Thoracic aorta (tissue), 2 donors: ENCODE data around the gene PAX5. TPM values are rescaled to one million over a fixed set of nuclear protein-coding genes. Genes with fewer than 3 reads are reported as not detected.

Source experiments
- ATAC-seq: fragments of 150-250 bp; one replicate; pipeline ENCODE4 v1.8.0; 2017; ENCODE audit warnings: low read depth; ENCODE audit not compliant: insufficient number of reproducible peaks, low FRiP score
- DNase-seq: peaks from one replicate; pipeline ENCODE4 v3.0.0-alpha.2; 2020; ENCODE audit warnings: low spot score
- H3K27ac ChIP-seq, 2 donors: fragments of 200-600 bp; sonication (generic); 1 replicate in 1 of 2; 2 replicates in 1 of 2; pipeline ENCODE4 v1.5.1; 2016; ENCODE audit warnings: mild to moderate bottlenecking in 2 of 2, moderate library complexity in 2 of 2
- H3K27me3 ChIP-seq: fragments of 200-600 bp; sonication (generic); replicated peaks from 2 replicates; pipeline ENCODE4 v1.6.0; 2016; ENCODE audit warnings: mild to moderate bottlenecking; ENCODE audit not compliant: insufficient read depth
- H3K36me3 ChIP-seq: fragments of 200-600 bp; sonication (generic); one replicate; pipeline ENCODE4 v1.5.1; 2016
- H3K4me1 ChIP-seq, 2 donors: fragments of 200-600 bp; sonication (generic); 1 replicate in 1 of 2; 2 replicates in 1 of 2; pipeline versions ENCODE4 v1.5.1 to v1.6.0; 2016; ENCODE audit warnings: low read depth in 2 of 2, mild to moderate bottlenecking in 1 of 2; ENCODE audit not compliant: control insufficient read depth in 1 of 2
- H3K4me3 ChIP-seq: fragments of 200-600 bp; sonication (generic); 2 replicates; pipeline ENCODE4 v1.5.1; 2016; ENCODE audit warnings: mild to moderate bottlenecking
- H3K9me3 ChIP-seq: fragments of 200-600 bp; sonication (generic); 2 replicates; pipeline ENCODE4 v1.5.1; 2016
- total RNA-seq, 2 donors: library from RNA; depleted of rRNA; stranded (reverse); fragments of >200 nt; gene quantifications; one replicate each; pipeline versions ENCODE4 v1.1.0 to v1.2.3, GENCODE V29; 2016
- TF ChIP-seq, protein P1 (sequence below): fragments of 200-600 bp; sonication (generic); IDR thresholded peaks from one replicate; pipeline ENCODE4 v1.5.1; 2019; ENCODE audit warnings: antibody characterized with exemption

The PAX5 gene
- total RNA-seq, 2 donors from 2014 or later: 0.21 TPM; not detected in 1

DNA sequence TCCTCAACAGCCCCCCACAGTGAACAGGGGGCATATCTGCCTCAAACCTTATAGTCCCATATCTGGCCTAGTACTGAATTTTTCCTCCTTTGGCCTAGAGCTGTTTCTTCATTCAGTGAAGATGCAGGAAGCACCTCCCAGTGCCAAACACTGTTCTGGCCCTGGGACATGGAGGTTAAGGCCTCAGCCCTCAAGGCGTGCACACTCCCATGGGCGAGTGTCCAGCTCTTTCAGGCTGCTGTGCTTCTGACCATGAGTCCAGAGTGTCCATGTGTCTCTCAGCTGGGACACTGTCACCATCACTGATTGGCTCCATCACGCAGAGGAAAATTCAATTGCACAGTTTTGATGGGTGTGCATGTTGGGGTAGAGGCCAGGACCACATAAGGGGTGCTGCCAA, 151.5 kb downstream of the PAX5 start:
- H3K9me3 ChIP-seq: no peaks in the 10 kb centered on the region
- no peak overlapping the region for H3K27ac ChIP-seq
- no peaks in the 10 kb centered on the region for H3K27me3 ChIP-seq
- H3K4me1 ChIP-seq: no peaks in the 10 kb centered on the region
- ATAC-seq (no peak), DNase-seq (no peak)
- no peak overlapping the region for H3K4me3 ChIP-seq
- TF ChIP-seq, protein P1, sequence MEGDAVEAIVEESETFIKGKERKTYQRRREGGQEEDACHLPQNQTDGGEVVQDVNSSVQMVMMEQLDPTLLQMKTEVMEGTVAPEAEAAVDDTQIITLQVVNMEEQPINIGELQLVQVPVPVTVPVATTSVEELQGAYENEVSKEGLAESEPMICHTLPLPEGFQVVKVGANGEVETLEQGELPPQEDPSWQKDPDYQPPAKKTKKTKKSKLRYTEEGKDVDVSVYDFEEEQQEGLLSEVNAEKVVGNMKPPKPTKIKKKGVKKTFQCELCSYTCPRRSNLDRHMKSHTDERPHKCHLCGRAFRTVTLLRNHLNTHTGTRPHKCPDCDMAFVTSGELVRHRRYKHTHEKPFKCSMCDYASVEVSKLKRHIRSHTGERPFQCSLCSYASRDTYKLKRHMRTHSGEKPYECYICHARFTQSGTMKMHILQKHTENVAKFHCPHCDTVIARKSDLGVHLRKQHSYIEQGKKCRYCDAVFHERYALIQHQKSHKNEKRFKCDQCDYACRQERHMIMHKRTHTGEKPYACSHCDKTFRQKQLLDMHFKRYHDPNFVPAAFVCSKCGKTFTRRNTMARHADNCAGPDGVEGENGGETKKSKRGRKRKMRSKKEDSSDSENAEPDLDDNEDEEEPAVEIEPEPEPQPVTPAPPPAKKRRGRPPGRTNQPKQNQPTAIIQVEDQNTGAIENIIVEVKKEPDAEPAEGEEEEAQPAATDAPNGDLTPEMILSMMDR: no peak
- H3K36me3 ChIP-seq: no peaks in the 10 kb centered on the region

DNA sequence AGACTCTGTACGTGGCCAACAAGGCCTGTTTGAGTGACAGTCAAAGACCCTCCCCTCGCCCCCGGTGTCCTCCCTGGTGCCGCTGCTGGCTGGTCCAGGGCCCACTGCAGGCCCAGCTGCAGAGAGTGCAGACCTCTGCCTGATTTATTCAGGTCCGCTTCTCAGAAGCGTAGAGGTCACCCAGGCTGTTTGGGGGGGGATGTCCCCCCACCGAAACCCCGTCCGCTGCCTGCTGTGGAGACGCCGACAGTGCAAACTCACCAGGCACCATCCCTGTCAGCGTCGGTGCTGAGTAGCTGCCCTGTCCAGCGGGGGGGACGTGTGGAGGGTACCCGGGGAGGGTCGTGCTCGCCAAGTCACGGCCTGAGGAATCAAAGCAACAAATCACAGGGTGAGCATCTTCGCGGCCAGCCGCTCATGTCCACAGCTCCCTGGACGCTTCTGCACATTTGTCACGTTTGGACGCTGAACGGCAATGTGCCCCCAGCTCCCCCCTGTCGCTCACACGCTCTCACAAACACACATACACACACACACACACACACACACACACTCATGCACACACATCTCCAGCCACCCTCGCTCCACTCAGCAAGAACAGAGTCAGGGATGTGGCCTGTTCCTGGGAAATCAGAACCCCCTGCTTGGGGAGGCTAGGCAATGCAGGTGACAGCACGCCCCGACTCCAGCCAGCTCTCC, 152.2 kb downstream of the PAX5 start:
- no peaks in the 10 kb centered on the region for H3K27me3 ChIP-seq
- no peaks in the 10 kb centered on the region for H3K36me3 ChIP-seq
- DNase-seq: no peak
- no peak overlapping the region for H3K4me3 ChIP-seq
- no peak for ATAC-seq
- TF ChIP-seq, protein P1: no peak
- no peak overlapping the region for H3K27ac ChIP-seq
- no peaks in the 10 kb centered on the region for H3K4me1 ChIP-seq
- H3K9me3 ChIP-seq: no peaks in the 10 kb centered on the region

DNA sequence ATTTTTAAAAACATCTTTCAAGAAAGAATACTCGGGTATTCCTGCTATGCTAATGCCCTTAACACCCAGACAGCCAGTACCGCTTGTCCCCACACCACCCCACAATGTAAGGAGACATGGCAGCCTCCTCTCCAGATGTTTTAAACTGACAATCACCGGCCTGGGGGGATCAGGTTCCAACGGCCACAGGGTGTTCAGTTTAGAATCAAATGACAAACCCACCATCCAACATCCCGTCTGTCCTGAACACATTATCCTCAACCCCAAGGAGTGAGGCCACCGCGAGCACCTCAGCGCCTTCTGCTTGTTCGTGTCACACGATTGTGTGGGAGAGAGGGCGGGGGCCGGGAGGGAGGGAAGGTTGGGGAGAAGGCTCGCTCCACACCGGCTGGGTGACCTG, 152.8 kb downstream of the PAX5 start:
- Histone ChIP-seq H3K4me3 (no peak overlapping the region), H3K27me3 (no peaks in the 10 kb centered on the region), H3K4me1 (no peaks in the 10 kb centered on the region), H3K36me3 (no peaks in the 10 kb centered on the region), H3K9me3 (no peaks in the 10 kb centered on the region), H3K27ac (no peak overlapping the region)
- no peak for ATAC-seq
- TF ChIP-seq, protein P1: no peak
- no peak for DNase-seq

DNA sequence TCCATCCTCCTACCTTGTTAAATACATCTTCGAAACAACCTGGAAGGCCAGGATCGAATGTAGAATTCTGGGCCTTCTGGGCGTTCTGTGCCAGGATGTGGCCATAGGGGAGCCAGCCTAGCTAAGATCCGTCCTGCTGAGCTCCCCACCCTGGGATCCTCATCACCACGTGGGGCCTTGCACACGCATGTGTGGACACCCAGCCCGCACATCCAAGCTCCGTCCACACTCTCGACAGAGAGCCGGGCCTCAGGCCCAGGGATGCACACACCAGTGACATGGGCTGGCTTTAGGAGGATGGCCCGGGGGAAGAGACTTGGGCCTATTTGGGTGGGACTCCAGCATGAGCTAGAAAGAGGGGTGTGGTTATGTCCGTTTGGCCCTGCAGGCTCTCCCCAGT, 154.0 kb downstream of the PAX5 start:
- ATAC-seq: no peak
- TF ChIP-seq, protein P1: no peak
- Histone ChIP-seq H3K4me1 (no peaks in the 10 kb centered on the region), H3K27ac (no peak overlapping the region), H3K27me3 (no peaks in the 10 kb centered on the region), H3K9me3 (no peaks in the 10 kb centered on the region), H3K36me3 (no peaks in the 10 kb centered on the region), H3K4me3 (no peak overlapping the region)
- DNase-seq: no peak

DNA sequence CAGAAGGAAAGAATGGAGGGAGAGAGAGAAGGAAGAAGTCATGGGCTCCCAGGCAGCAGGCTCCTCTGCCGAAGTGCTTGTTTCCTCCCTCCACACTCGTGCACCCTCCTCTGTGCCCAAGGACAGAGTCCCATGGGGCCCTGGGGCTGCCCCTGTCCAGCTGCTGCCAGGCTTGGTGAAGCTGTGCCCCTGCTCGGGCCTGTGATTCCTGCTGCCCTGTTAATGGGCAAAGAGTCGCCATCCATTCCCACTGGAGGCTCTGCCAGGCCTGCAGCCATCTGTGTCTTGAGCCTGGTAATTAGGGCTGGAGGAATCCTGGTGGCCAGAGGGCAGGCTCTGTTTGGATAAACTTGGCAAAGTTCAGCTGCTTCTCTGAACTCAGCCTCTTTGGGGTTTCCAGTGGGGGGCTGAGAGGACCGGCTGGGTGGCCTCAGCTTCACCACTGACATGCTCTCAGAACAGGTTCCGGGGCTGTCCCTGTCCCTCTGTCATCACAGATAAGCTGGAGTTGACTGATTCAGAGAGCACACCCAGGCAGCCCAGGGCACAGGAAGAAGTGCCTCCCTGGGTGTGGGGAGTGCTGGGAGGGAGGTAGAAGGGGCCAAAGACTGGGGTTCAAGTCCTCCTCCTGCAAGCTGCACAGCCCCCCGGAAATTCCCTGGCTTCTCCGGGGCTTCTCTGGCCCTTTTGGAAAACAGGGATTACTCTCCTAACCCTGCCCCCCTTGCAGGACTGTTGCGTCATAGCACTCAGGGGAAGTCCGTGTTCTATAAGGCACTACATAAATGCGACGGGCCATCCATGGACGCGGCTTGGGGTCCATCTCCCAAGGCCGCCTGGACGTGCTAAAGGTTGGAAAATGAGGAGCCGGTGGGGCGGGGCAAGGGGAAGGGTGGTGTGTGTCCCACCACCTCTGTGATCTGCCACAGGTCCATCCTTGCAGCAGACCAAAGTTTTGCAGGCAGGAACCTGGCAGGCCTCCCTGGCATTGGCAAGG, 154.8 kb downstream of the PAX5 start:
- Histone ChIP-seq H3K4me1 (no peaks in the 10 kb centered on the region), H3K4me3 (no peak overlapping the region), H3K9me3 (no peaks in the 10 kb centered on the region), H3K27me3 (no peaks in the 10 kb centered on the region), H3K27ac (no peak overlapping the region), H3K36me3 (no peaks in the 10 kb centered on the region)
- DNase-seq: no peak
- TF ChIP-seq, protein P1: no peak
- ATAC-seq: no peak
